HCT116 (cell line): ENCODE results near the gene ZNF512. TPM values are rescaled to one million over a fixed set of nuclear protein-coding genes. Genes with fewer than 3 reads are reported as not detected.

Experiments used
- ATAC-seq: fragments of 200-7000 bp; cut with Tn5 transposase; 2 replicates; pipeline ENCODE4 v1.9.1; 2020; ENCODE audit warnings: mild to moderate bottlenecking, moderate library complexity
- BruUV-seq: library from RNA; stranded (reverse); fragments of 400-500 nt; replicated peaks from 2 replicates; lab custom pipeline; 2021; lab: Mats Ljungman, UMichigan
- CTCF ChIA-PET: fragments of 300-600 bp; sonication (Branson Sonifier 250); formaldehyde crosslinking; loops from one replicate; lab custom pipeline; 2021; ENCODE audit warnings: antibody characterized with exemption; lab: Charles Lee
- POLR2A ChIA-PET: fragments of 300-600, 350-600 bp; sonication (Branson Sonifier 250); formaldehyde crosslinking; loops from one replicate; lab custom pipeline; 2021; ENCODE audit warnings: antibody characterized with exemption; lab: Charles Lee
- RAD21 ChIA-PET, 2 experiments: fragments of 300-600 bp; sonication (Branson Sonifier 250); formaldehyde crosslinking; loops; one replicate each; lab custom pipeline; 2023; ENCODE audit warnings: low total read pairs in 2 of 2; ENCODE audit not compliant: uncharacterized antibody in 2 of 2, unreplicated experiment in 2 of 2, low non-redundant PET in 1 of 2; lab: Charles Lee
- DNase-seq: peaks from one replicate; pipeline ENCODE4 v3.0.0-alpha.2; 2010; ENCODE audit warnings: low read depth, low spot score
- H2AFZ ChIP-seq: fragments of 200-600 bp; shearing (Covaris generic), sonication (generic); 2 replicates; pipeline ENCODE4 v1.6.1; 2017; ENCODE audit warnings: low read depth, mixed run types, mixed read lengths, antibody characterized with exemption, low read length; ENCODE audit not compliant: poor library complexity, severe bottlenecking
- H3K27ac ChIP-seq: 2 replicates; pipeline ENCODE4 v1.5.1; 2012; ENCODE audit warnings: low read depth, low read length
- H3K27me3 ChIP-seq: fragments of 200-600 bp; sonication (generic); 2 replicates; pipeline ENCODE4 v1.6.1; 2016; ENCODE audit warnings: mixed run types, low read length, mixed read lengths; ENCODE audit not compliant: insufficient read depth
- H3K36me3 ChIP-seq, 2 experiments: fragments of 200-500 bp in 1 of 2; fragments of 200-600 bp in 1 of 2; sonication (Bioruptor generic) in 1 of 2; sonication (generic) in 1 of 2; 2 replicates each; pipeline versions ENCODE4 v1.5.1 to v1.6.1; 2014 to 2016; ENCODE audit warnings: low read length in 2 of 2, inconsistent platforms in 1 of 2, mixed read lengths in 1 of 2, mixed run types in 1 of 2; ENCODE audit not compliant: insufficient read depth in 2 of 2, control insufficient read depth in 1 of 2
- H3K4me1 ChIP-seq, 2 experiments: fragments of 200-600 bp in 1 of 2; sonication (generic) in 1 of 2; 2 replicates each; pipeline versions ENCODE4 v1.5.1 to v1.6.1; 2012 to 2017; ENCODE audit warnings: low read length in 2 of 2, inconsistent platforms in 1 of 2, mild to moderate bottlenecking in 1 of 2, mixed read lengths in 1 of 2, mixed run types in 1 of 2, moderate library complexity in 1 of 2; ENCODE audit not compliant: insufficient read depth in 2 of 2, control insufficient read depth in 1 of 2
- H3K4me2 ChIP-seq: fragments of 200-600 bp; sonication (generic); 2 replicates; pipeline ENCODE4 v1.6.1; 2017; ENCODE audit warnings: mixed run types, low read length, mixed read lengths
- H3K4me3 ChIP-seq, 2 experiments: fragments of 200-600 bp in 1 of 2; sonication (generic) in 1 of 2; replicated peaks in 1 of 2; 2 replicates each; pipeline ENCODE4 v1.5.1; 2011 to 2016; ENCODE audit warnings: low read length in 2 of 2, control low read depth in 1 of 2, low read depth in 1 of 2, mild to moderate bottlenecking in 1 of 2, mixed read lengths in 1 of 2, mixed run types in 1 of 2
- H3K79me2 ChIP-seq: fragments of 200-600 bp; sonication (generic); 2 replicates; pipeline ENCODE4 v1.6.1; 2017; ENCODE audit warnings: mild to moderate bottlenecking, mixed run types, low read length, moderate library complexity, mixed read lengths; ENCODE audit not compliant: insufficient read depth
- H3K9ac ChIP-seq: fragments of 200-600 bp; sonication (generic); 2 replicates; pipeline ENCODE4 v1.6.1; 2016; ENCODE audit warnings: low read length, mixed read lengths
- H3K9me2 ChIP-seq: fragments of 200-600 bp; sonication (generic), shearing (Covaris generic); 2 replicates; pipeline ENCODE4 v1.6.1; 2017; ENCODE audit warnings: mixed run types, mild to moderate bottlenecking, moderate library complexity; ENCODE audit not compliant: insufficient read depth
- H3K9me3 ChIP-seq, 2 experiments: fragments of 200-500 bp in 1 of 2; fragments of 200-600 bp in 1 of 2; sonication (Bioruptor generic) in 1 of 2; sonication (generic) in 1 of 2; 2 replicates each; pipeline ENCODE4 v1.6.1; 2014 to 2017; ENCODE audit warnings: low read length in 2 of 2, mixed read lengths in 2 of 2, inconsistent platforms in 1 of 2, low read depth in 1 of 2, mild to moderate bottlenecking in 1 of 2, mixed run types in 1 of 2, moderate library complexity in 1 of 2; ENCODE audit not compliant: control insufficient read depth in 1 of 2, insufficient read depth in 1 of 2
- H4K20me1 ChIP-seq: fragments of 200-600 bp; sonication (generic), shearing (Covaris generic); 2 replicates; pipeline ENCODE4 v1.6.1; 2017; ENCODE audit warnings: mixed run types, mild to moderate bottlenecking, moderate library complexity; ENCODE audit not compliant: insufficient read depth
- EGR1 ChIP-seq: IDR thresholded peaks from 2 replicates; pipeline ENCODE4 v1.6.1; 2012; ENCODE audit warnings: low read depth
- ELF1 ChIP-seq: IDR thresholded peaks from 2 replicates; pipeline ENCODE4 v1.6.1; 2012; ENCODE audit warnings: low read depth, borderline replicate concordance
- EZH2 ChIP-seq: fragments of 200-600 bp; sonication (generic); IDR thresholded peaks from 2 replicates; pipeline ENCODE4 v1.6.1; 2017; ENCODE audit warnings: antibody characterized with exemption, mixed run types
- EZH2phosphoT487 ChIP-seq: fragments of 200-600 bp; IDR thresholded peaks from 2 replicates; pipeline ENCODE4 v1.6.1; 2018; ENCODE audit warnings: antibody characterized with exemption, borderline replicate concordance
- JUND ChIP-seq: IDR thresholded peaks from 2 replicates; pipeline ENCODE4 v1.6.1; 2012
- MAX ChIP-seq: IDR thresholded peaks from 2 replicates; pipeline ENCODE4 v1.6.1; 2012
- POLR2AphosphoS5 ChIP-seq: IDR thresholded peaks from 2 replicates; pipeline ENCODE4 v1.6.1; 2011; ENCODE audit warnings: mild to moderate bottlenecking, low read depth, low read length, moderate library complexity
- SIN3A ChIP-seq: IDR thresholded peaks from 2 replicates; pipeline ENCODE4 v1.6.1; 2012; ENCODE audit warnings: low read depth
- YY1 ChIP-seq: IDR thresholded peaks from 2 replicates; pipeline ENCODE4 v1.6.1; 2011; ENCODE audit warnings: low read length, low read depth, moderate library complexity, mild to moderate bottlenecking; ENCODE audit not compliant: insufficient replicate concordance; ENCODE audit errors: extremely low read depth
- ZBTB33 ChIP-seq: IDR thresholded peaks from 2 replicates; pipeline ENCODE4 v1.6.1; 2011; ENCODE audit warnings: mild to moderate bottlenecking, low read length, moderate library complexity; ENCODE audit not compliant: insufficient replicate concordance; ENCODE audit errors: extremely low read depth
- ZFX ChIP-seq: fragments of 450-650 bp; IDR thresholded peaks from 2 replicates; pipeline ENCODE4 v1.6.1; 2017
- intact Hi-C: fragments of 100-400 bp; cut with micrococcal nuclease; formaldehyde crosslinking; loops from 2 replicates; pipeline ENCODE4 v1.10.0; 2022
- total RNA-seq: library from RNA; stranded (reverse); gene quantifications from one replicate; pipeline ENCODE4 v1.2.1, GENCODE V29; 2021; ENCODE audit not compliant: unreplicated experiment

The ZNF512 gene
- total RNA-seq, 1 experiment from 2014 or later, result 33.0 TPM

GRCh38 chr2:27638037-27638637 lies 55.3 kb downstream of the ZNF512 start:
- Histone ChIP-seq H3K27me3 (no peaks in the 10 kb centered on the region), H4K20me1 (no peaks in the 10 kb centered on the region), H3K36me3 (peaks cover 47 to 54% of the 10 kb centered on the region in 2 experiments; a peak in 3 of 4 replicates), H3K9me2 (no peaks in the 10 kb centered on the region), H3K9ac (no peak overlapping the region), H3K4me3 (no peak overlapping the region), H3K79me2 (no peaks in the 10 kb centered on the region; the same call in none of the 2 replicates), H3K4me1 (no peaks in the 10 kb centered on the region), H3K9me3 (no peaks in the 10 kb centered on the region), H2AFZ (no peak overlapping the region), H3K27ac (no peak overlapping the region), H3K4me2 (no peak overlapping the region)
- DNase-seq (no peak), ATAC-seq (no peak)
- ChIA-PET RAD21 (no interaction called here), CTCF (no interaction called here), POLR2A (no interaction called here)
- intact Hi-C loops, result no loop called here
- TF ChIP-seq EZH2 (no peak), ELF1 (no peak), EGR1 (no peak), ZBTB33 (no peak), MAX (no peak), JUND (no peak), ZFX (no peak), EZH2phosphoT487 (no peak), SIN3A (no peak), YY1 (no peak), POLR2AphosphoS5 (no peak)
- no TSS peak for BruUV-seq
